Measurements from ENCODE around the gene AMPD1.

Gene AMPD1

DNA sequence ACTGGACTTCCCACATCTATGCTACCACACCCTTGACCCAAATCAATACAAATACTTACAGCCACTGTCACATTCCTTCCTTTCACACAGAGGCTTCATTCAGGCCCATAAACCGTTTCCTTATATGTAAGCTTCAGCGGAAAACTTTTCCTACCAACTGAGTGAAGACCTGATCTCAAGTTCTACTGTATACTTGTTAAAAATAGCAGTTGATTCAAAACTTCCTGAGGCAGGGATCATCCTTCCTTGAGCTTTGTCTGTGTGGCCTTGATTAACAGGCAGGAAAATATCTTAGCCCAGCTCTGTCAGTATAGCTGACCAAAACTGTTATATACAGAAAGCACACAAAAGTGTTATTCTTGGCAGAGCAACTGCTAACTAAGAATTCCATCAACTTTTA lies 68.2 kb downstream of the AMPD1 start:
- no peak for DNase-seq

DNA sequence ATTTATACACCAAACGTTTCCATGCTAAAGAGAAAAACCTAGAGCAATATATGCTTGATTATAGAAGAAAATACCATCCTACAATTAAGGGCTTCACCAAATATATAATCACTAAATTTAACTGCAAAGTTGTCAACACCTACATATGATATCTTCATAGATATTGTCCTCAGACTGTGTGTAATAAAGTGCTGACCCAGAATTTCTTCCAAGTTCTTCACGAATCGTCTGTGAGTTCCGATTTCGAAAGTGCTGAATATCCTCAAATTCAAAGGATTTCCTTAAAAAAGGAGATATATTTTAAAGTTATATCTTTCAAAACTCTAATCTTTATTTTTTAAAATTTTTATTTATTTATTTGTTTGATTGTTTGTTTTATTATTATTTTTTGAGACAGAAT lies 72.0 kb downstream of the AMPD1 start:
- DNase-seq: no peak

Data from NCI-H1694 treated with DMSO at 0.1 percent for 48 hours (cell line).